Stimulated activated CD4-positive, alpha-beta T cell treated with anti-CD3 and anti-CD28 coated beads, Interleukin-1b, Interleukin-23, amount 100 ng/mL, for 4 hours (primary cell): Measurements from ENCODE around the gene NLRP13.
"Not testable (repeated sequence)": the region's sequence is repeated elsewhere in the genome, so short reads cannot be mapped to it uniquely, and the experiment has no call there.

Experiments used
- DNase-seq, 2 donors: peaks; one replicate each; pipeline ENCODE4 v3.0.0-alpha.2; 2020; ENCODE audit warnings: low read depth in 2 of 2

The NLRP13 gene

GRCh38 chr19:55931936-55932386 is at the start of gene NLRP13:
Gene NLRP13 (minus strand): TSS chr19:55932336. CDS start chr19:55932311, 25 bp downstream.
- no peak for DNase-seq

GRCh38 chr19:55980415-55980814 is 48.3 kb upstream of the NLRP13 start:
- DNase-seq = no peak

- DNase-seq = no peak
Measured at GRCh38 chr19:55973982-55974381, 41.8 kb upstream of the NLRP13 start.

- DNase-seq = no peak
Measured at GRCh38 chr19:55962186-55962585, 30.1 kb upstream of the NLRP13 start.

- no peak for DNase-seq
Measured at GRCh38 chr19:55959996-55960675, 28.0 kb upstream of the NLRP13 start.

- no peak for DNase-seq
Measured at GRCh38 chr19:55958356-55958755, 26.2 kb upstream of the NLRP13 start.

GRCh38 chr19:55956431-55956830 is 24.3 kb upstream of the NLRP13 start:
- DNase-seq = no peak

GRCh38 chr19:55950566-55950965 is 18.4 kb upstream of the NLRP13 start:
- not testable (repeated sequence) for DNase-seq

- DNase-seq = no peak
Measured at GRCh38 chr19:55947532-55947931, 15.4 kb upstream of the NLRP13 start, which contains the start of gene NLRP8. Gene NLRP8 (plus strand): TSS chr19:55947832.

- no peak for DNase-seq
Measured at GRCh38 chr19:55940306-55940705, 8.2 kb upstream of the NLRP13 start.

- DNase-seq = no peak
Measured at GRCh38 chr19:55939206-55939605, 7.1 kb upstream of the NLRP13 start.

GRCh38 chr19:55935206-55935605 is 3.1 kb upstream of the NLRP13 start:
- no peak for DNase-seq

- DNase-seq = no peak
Measured at GRCh38 chr19:55930996-55931515, 1.1 kb downstream of the NLRP13 start.

- DNase-seq = not testable (repeated sequence)
Measured at GRCh38 chr19:55929258-55929657, 2.9 kb downstream of the NLRP13 start.

- DNase-seq = no peak
Measured at GRCh38 chr19:55927991-55928390, 4.1 kb downstream of the NLRP13 start.

- DNase-seq = no peak
Measured at GRCh38 chr19:55923556-55923955, 8.6 kb downstream of the NLRP13 start.

- no peak for DNase-seq
Measured at GRCh38 chr19:55913643-55914268, 18.4 kb downstream of the NLRP13 start.

GRCh38 chr19:55912916-55913315 is 19.2 kb downstream of the NLRP13 start:
- DNase-seq = no peak

GRCh38 chr19:55909801-55910200 is 22.3 kb downstream of the NLRP13 start:
- no peak for DNase-seq

GRCh38 chr19:55907746-55908145 is 24.4 kb downstream of the NLRP13 start:
- DNase-seq = no peak

- DNase-seq = no peak
Measured at GRCh38 chr19:55907286-55907685, 24.9 kb downstream of the NLRP13 start.

GRCh38 chr19:55902080-55902751 is 29.9 kb downstream of the NLRP13 start:
- DNase-seq = no peak
